ENCODE data around the gene SCTR.

DNA sequence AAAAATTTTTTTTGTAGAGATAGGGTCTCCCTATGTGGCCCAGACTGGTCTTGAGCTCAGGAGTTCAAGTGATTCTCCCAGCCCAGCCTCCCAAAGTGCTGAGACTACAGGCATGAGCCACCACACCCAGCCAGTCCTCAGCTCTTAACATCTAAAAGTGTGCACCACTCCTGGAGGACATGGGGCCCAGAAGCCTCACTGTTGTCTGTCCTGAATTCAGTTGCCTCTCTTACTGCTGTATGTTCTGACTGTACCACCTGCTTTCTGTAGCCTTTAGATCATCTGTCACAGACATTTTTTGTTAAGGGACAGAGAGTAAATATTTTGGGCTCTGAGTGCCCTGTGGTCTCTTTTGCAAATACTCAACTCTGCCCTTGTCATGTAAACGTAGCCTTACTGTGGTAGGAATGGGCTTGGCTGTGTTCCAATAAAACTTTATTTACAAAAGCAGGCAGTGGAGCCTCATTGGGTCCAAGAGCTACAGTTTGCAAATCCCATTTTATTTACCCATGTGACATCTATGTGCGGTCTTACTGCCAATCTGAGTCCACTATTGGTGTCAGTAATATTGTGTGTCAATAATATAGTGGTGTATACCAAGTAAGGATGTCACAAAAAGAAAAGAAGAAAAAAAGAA lies 54.5 kb downstream of the SCTR start:
- TF ChIP-seq, protein P1, sequence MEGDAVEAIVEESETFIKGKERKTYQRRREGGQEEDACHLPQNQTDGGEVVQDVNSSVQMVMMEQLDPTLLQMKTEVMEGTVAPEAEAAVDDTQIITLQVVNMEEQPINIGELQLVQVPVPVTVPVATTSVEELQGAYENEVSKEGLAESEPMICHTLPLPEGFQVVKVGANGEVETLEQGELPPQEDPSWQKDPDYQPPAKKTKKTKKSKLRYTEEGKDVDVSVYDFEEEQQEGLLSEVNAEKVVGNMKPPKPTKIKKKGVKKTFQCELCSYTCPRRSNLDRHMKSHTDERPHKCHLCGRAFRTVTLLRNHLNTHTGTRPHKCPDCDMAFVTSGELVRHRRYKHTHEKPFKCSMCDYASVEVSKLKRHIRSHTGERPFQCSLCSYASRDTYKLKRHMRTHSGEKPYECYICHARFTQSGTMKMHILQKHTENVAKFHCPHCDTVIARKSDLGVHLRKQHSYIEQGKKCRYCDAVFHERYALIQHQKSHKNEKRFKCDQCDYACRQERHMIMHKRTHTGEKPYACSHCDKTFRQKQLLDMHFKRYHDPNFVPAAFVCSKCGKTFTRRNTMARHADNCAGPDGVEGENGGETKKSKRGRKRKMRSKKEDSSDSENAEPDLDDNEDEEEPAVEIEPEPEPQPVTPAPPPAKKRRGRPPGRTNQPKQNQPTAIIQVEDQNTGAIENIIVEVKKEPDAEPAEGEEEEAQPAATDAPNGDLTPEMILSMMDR (IDR thresholded peaks at IDR 0.05), result no peak
- no peak for TF ChIP-seq EZH2 (IDR thresholded peaks at IDR 0.05; ENCODE audit: borderline replicate concordance, insufficient read depth, low read depth, low read length, poor library complexity, severe bottlenecking)
